H1 (cell line): ENCODE measurements around the gene EN1. TPM values are rescaled to one million over a fixed set of nuclear protein-coding genes. Genes with fewer than 3 reads are reported as not detected.

ENCODE experiments used
- CHD1 ChIP-seq: IDR thresholded peaks from 2 replicates; pipeline ENCODE4 v1.6.1; 2012; ENCODE audit warnings: low read depth, low read length, improper control_type of control experiment
- KDM4A ChIP-seq: IDR thresholded peaks from one replicate; pipeline ENCODE4 v1.7.1; 2012; ENCODE audit warnings: low read depth, mild to moderate bottlenecking, moderate library complexity, low read length, inconsistent platforms; ENCODE audit not compliant: severe bottlenecking
- POLR2A ChIP-seq, 2 experiments: IDR thresholded peaks; 1 replicate in 1 of 2; 2 replicates in 1 of 2; pipeline ENCODE4 v1.6.1; 2011; ENCODE audit warnings: low read depth in 2 of 2, low read length in 2 of 2, mild to moderate bottlenecking in 2 of 2; ENCODE audit errors: control extremely low read depth in 1 of 2
- RBBP5 ChIP-seq: IDR thresholded peaks from 2 replicates; pipeline ENCODE4 v1.7.1; 2012; ENCODE audit warnings: low read depth, mild to moderate bottlenecking, inconsistent platforms, low read length, moderate library complexity, borderline replicate concordance
- SRF ChIP-seq: IDR thresholded peaks from 2 replicates; pipeline ENCODE4 v1.6.1; 2011; ENCODE audit warnings: mild to moderate bottlenecking, low read depth, low read length, moderate library complexity
- polyA plus RNA-seq, 7 experiments: library from polyadenylated mRNA; depleted of rRNA in 3 of 7; stranded (reverse) in 5 of 7; unstranded in 2 of 7; fragments of >200 nt in 5 of 7; fragments of 200-250 nt in 2 of 7; gene quantifications; 1 replicate in 5 of 7; 2 replicates in 1 of 7; 4 replicates in 1 of 7; pipeline versions ENCODE4 v1.2.1 to v1.2.3, GENCODE V29; 2011 to 2013; ENCODE audit warnings: missing spikeins in 2 of 7, mixed read lengths in 2 of 7
- total RNA-seq: library from RNA; stranded (reverse); fragmentation: NEBNext Ultra II Directional; extraction: Animal tissue kit (Norgen Biotek cat#: 25700); gene quantifications from 2 replicates; pipeline ENCODE4 v1.2.1, GENCODE V29; 2021
- TF ChIP-seq, protein P1 (sequence below): IDR thresholded peaks from 2 replicates; pipeline ENCODE4 v1.6.1; 2011; ENCODE audit warnings: low read depth, mild to moderate bottlenecking, low read length; ENCODE audit not compliant: insufficient read depth

The EN1 gene
- total and polyA plus RNA-seq, 2 of the 8 experiments (the other 6 are each of a cell fraction or from before 2014, with no cell fraction given), result not detected

DNA sequence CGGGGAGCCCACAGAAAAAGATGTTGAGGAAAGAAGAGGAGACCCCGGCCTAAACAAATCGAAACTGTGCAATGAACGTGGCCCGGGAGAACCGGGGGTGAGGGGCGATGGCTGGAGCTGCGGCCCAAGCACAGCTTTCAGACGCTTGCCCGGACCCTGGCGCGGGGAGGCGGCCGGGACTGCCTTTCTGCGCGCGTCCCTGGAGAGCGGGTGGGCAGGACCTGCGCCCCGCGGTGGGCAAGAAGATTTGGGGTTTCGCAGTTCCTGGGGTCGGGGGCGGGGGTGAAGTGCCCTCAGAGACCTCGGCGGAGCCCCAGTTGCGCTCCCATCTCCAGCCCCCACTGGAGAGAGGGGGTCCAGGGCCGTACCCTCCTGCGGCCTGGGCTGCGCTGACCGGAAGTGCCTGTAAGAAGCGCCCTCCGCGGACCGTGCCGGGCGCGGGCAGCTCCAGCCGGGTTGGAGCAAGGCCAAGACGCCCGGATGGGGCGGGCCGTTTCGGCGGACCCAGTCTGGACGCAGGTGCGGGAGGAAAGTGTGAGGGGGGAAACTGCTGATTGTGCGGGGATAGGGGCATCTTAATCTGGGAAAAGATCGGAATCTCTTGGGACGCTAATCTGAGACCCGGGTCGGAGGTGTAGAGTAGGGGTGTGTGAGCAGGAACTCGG, 11.6 kb downstream of the EN1 start (continued):
- no peak for TF ChIP-seq KDM4A
- TF ChIP-seq RBBP5, result no peak
- no peak for TF ChIP-seq SRF
- TF ChIP-seq POLR2A (IDR thresholded peaks at IDR 0.05; ENCODE audit: control extremely low read depth in 1 of 2, low read depth in 2 of 2, low read length in 2 of 2), result no peak
- TF ChIP-seq, protein P1, sequence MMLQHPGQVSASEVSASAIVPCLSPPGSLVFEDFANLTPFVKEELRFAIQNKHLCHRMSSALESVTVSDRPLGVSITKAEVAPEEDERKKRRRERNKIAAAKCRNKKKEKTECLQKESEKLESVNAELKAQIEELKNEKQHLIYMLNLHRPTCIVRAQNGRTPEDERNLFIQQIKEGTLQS, result no peak
- TF ChIP-seq CHD1, result no peak
